Smooth muscle cell of the brain vasculature (primary cell): Measurements from ENCODE around the gene SLC50A1.

Source experiments
- DNase-seq: peaks from one replicate; pipeline ENCODE4 v3.0.0-alpha.2; 2012; ENCODE audit warnings: low read depth, low spot score

SLC50A1 gene

DNA sequence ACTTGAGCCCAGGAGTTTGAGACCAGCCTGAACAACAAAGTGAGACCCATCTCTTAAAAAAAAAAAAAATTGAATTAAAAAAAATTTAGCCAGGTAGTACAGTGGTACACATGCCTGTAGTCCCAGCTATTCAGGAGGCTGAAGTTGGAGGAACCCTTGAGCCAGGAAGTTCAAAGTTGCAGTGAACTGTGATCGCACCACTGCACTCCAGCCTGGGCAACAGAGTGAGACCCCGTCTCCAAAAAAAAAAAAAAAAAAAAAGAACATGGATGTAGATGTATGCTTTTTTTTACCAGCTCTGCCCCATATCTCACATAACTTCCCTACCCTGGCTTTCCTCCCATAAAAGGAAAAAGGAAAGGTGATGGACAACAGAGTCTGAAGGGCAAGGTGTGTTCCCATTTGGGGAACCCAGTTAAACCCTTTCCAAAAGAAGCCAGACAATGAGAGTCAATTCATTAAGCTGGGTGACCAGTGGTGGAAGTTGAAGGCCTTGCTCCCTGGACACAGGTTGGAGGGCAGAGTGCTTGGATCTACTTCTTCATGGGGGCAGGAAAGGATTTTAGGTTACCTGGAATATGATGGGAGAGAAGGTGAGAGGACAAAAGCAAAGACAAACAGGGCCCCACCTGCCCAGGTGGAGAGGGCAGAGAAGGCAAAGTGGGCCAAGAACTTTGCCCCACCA lies 34.6 kb downstream of the SLC50A1 start:
- no peak for DNase-seq

DNA sequence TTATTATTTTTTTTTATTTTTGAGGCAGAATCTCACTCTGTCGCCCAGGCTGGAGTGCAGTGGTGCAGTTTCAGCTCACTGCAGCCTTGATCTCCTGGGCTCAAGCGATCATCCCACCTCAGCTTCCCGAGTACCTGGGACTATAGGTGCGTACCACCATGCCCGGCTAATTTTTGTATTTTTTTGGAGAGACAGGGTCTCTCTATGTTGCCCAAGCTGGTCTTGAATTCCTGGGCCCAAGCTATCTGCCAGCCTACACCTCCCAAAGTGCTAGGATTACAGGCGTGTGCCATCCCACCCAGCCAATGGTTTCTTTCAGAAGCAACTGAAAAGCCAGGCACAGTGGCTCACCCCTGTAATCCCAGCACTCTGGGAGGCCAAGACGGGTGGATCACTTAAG lies 35.2 kb downstream of the SLC50A1 start:
- DNase-seq = no peak

DNA sequence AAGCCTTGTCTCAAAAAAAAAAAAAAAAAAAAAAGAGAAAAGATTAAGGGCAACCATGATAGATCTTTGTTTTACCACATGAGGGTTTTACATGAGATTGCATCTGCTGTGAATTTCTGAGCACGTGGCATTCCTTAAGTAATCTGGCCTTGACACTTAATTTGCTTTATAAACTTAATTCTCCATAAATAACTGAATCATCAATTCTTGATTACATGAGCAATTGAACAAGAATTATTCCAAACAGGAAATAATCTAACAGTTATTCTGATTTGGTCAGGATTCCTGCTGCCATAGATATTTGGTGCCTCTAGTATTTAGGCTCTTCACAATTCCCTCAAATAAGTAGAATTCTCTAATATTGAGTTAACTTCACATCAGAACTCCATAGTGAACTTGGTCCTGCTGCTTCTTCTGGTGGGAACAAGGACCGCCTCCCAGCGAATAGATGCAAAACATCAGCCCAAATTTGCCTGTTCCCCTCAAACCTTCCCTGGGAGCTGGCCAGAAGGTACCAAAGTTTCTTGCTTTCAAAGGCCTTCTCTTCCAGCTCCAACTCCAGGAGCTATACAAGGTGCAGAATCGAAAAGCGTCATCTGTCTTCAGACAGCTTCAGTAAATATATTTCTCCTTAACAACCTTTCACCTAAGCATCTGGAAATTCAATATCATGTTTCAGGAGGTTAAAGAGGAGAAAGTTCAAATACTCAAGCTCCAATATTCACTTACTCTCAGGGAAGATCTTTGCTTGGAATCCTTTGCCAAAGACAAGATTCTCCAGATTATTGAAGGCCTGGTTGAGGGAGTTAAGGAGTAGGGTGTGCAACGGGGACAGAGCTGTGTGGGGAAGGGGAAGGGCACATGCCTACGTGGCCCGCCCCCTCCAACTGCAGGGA lies 36.4 kb downstream of the SLC50A1 start:
- DNase-seq = no peak

DNA sequence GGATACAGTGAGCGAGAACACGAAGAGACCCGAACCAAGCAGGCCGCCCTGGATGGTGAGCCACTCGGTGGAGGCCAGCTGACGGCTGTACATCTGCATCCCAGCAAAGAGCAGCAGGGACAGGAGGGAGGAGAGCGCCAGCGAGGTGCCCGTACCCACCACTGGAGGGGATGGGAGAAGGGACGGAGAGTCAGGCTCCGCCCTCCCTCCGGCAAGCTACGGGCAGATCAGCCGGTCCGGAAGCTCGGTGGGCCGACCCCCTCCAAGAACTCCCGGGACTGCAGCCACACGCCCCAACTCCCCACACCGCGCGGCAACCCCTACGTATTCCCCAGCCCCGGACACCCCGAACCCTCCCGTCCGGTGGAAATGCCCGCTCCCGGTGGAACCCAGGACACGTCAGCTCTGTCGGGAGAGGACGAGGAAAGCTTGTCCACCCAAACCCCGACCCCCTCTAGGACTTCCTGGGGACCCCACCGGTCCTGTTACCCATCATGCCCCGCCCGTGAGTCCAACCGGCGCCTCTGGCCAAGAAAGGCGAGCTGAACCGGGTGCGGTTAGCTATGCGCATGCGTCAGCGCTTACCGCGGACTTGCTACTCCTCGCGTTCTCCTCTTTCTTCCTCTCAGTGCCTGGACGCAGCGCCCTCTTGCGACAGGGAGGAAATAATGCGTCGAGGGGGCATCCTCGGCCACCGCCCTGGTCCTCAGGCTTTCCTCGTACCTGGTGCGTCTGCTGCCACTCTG lies 37.3 kb downstream of the SLC50A1 start, which contains the start of gene KRTCAP2:
KRTCAP2 (minus strand) TSS at position 573 of the 746 bp plus-strand sequence; CDS start at position 493, 80 bp downstream.
- peak; percentile 85 for DNase-seq

DNA sequence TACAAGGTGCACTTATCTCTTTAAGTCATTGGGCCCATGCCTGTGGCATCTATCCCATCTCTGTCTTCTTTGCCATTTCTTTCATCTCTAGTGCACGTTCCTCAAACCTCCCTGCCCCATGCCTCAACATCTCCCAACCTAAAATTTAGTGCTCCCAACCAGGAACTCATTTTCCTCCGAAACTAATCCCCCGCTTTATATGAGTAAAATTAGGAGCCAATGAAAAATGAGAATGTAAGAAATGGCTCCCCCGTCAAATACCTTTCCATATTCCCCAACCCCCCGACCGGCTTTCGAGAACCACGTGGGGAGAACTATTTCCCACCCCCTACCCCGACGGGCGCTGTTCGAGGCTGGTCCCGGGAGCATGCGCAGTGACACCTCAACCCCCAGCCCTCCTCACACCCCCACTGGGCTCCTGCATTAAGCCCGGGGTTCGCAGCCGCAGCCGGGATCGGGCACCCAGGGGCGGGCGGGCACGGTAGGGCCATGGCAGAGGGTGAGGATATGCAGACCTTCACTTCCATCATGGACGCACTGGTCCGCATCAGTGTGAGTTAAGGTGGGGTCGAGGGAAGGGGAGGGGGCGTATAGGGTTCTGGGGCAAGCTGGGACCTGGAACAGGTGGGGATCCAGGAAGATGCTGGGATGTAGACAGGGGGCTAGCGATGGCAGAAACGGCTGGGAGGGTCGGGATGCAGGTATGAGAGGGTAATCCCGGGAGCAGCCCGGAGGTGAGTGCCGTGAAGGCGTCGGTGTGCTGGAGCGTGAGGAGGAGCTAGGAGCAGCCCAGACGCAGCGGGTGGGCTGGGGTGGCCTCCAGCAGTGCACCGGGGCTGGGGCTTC lies 38.0 kb downstream of the SLC50A1 start, which contains the start of gene TRIM46:
TRIM46 (plus strand) TSS at position 372 of the 846 bp plus-strand sequence; CDS start at position 490, 118 bp downstream.
- DNase-seq = no peak

DNA sequence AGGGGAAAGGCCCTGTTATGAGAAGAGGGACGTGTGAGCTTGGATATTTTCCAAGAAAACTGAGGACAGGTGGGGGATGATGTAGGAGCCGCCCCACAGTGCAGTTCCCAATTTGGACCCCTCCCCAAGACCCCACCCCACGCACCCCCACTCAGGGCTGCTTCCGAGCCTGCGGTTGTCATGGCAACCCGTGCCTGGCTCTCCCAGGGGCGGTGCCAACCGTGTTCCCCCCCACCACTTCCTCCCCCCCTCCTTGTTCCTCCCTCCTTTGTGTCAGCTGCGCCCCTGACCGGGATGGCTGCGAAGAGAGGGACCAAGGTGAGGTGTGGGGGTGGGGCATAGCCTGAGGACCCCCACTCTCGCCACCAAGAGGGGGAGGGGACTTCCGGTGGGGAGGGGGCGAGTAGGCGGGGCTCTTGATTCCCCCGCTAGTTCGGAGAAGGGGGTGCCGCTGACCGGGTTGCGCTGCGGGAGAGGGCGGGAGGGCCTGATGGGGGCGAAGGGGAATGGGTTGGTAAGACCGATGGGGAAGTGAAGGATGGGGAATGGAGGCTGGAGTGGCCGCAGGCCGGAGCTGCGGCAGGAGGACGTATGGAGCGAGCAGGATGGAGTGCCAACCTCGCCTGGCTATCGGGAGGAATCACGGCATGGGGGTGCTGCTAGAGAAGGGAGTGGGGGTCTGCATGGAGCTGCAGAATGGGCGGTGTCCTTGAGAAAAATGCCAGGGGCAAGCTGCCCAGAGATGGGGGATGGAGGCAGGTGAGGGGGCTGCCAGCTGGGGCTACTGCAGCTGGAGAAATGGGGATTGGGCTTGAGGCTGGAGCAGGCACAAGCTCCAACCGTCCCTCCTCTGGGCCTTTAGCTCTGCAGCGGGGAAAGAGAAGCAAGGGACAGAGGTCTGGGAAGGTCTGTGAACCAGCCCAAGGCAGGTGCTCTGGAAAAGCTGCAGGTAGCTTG lies 39.0 kb downstream of the SLC50A1 start:
- no peak for DNase-seq

DNA sequence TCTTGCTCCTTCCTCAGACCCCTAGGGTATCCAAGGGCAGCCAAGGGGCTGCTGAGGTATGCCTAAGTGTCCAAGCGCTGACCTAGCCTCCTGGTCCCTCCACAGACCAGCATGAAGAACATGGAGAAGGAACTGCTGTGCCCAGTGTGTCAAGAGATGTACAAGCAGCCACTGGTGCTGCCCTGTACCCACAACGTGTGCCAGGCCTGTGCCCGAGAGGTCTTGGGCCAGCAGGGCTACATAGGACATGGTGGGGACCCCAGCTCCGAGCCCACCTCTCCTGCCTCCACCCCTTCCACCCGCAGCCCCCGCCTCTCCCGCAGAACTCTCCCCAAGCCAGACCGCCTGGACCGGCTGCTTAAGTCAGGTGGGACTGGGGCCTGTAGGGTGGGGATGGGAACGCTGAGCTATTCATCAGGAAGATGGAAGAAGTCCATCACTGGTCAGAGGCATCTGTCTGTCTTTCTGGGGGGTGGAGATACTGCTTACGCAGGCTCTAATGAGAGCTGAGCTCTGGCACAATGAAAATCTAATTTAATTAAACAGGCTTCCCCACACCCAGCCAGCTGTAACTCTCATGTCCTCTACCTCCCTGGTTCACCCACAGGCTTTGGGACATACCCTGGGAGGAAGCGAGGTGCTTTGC lies 39.8 kb downstream of the SLC50A1 start:
- DNase-seq = no peak

DNA sequence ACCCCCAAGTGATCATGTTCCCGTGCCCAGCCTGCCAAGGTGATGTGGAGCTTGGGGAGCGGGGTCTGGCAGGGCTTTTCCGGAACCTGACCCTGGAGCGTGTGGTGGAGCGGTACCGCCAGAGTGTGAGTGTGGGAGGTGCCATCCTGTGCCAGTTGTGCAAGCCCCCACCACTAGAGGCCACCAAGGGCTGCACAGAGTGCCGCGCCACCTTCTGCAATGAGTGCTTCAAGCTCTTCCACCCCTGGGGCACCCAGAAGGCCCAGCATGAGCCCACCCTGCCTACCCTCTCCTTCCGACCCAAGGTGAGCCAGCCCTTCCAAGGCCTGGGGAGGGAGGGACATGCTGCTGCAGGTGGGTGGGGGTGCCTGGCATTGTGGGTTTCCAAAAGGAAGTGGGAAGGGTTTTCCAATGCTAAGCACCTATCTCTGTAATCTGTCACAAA lies 40.3 kb downstream of the SLC50A1 start:
- DNase-seq = no peak

DNA sequence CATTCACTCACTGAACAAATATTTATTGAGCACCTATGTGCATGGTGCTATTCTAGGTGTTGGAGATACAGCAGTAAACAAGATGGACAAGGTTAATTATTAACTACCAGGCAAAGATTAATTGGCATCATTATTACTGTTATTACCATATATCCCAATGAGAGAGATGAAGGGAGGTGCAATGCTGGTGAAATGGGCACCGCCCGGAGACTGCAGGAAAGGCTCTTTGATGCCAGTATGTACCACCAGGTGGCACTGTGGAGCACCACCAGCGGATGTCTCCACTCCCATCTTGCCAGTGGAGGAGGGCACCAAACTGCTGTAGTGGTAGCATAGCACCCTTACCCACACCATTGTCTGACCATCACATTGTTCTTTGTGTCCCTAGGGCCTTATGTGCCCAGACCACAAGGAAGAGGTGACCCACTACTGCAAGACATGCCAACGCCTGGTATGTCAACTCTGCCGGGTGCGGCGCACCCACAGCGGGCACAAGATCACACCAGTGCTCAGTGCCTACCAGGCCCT lies 41.0 kb downstream of the SLC50A1 start:
- DNase-seq = no peak

DNA sequence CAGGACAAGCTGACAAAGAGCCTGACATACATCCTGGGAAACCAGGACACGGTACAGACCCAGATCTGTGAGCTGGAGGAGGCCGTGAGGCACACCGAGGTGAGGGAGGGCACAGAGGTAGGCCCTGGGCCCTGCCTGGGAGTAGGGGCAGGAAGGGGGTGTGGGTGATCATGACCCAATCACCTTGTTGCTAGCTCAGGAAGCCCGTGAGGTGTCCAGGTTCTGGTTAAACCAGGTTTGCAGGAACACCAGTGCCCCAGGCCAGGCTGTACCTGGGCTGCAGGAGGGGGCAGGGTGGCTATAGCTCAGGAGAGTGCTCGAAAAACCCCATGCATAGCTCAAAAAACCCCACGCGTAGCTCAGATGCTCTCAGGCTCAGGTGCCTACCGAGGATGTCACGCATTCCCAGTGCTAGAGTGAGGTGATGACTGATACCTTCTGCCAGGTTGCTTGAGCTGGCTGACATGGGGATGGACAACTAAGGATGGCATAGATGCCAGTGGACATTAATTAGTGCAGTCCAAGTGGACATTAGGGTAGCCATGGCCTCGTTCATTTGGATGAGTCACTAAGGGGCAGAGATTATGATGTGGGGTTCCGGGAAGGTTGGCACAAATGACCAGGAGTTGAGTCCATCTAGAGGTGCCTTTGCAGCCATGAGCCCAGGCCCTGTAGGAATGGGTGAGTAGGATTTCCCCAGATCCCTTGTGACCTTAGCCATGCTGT lies 41.7 kb downstream of the SLC50A1 start:
- no peak for DNase-seq

DNA sequence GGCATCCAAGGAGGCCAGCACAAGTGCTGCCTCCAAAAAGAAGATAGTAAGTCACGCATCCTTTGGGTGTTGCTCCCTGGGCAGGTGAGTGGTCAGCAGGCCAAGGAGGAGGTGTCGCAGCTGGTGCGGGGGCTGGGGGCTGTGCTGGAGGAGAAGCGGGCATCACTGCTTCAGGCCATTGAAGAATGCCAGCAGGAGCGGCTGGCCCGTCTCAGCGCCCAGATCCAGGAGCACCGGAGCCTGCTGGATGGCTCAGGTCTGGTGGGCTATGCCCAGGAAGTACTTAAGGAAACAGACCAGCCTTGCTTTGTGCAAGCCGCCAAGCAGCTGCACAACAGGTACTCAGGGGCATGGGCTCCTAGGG lies 42.2 kb downstream of the SLC50A1 start:
- no peak for DNase-seq

DNA sequence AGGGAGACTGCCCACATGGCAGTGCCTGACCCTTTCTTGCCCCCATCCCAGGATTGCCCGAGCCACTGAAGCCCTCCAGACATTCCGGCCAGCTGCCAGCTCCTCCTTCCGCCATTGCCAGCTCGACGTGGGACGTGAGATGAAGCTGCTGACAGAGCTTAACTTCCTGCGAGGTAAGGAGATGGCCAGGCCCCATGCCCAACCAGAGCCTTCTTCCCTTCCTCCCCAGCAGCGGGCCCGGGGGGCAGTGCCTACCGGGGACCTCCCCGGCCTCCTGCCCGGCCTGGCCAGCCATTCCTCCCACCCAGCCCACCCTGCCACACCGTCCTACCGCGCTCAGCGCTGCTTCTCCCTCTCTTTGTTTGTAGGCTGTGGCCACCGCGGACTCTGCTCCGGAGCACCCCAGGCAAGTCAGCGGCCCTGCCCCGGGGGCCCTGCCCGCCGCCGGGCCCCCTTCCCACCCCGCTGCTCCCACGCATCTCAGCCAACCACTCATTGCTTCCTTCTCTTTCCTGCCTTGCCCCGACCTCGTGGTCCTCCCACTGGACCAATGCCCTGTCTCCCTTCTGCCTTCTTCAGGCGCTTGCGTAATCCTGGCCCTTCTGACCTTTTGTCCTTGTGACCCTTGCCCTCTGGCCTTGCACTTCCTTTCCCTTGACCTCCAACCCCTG lies 42.9 kb downstream of the SLC50A1 start:
- no peak for DNase-seq

DNA sequence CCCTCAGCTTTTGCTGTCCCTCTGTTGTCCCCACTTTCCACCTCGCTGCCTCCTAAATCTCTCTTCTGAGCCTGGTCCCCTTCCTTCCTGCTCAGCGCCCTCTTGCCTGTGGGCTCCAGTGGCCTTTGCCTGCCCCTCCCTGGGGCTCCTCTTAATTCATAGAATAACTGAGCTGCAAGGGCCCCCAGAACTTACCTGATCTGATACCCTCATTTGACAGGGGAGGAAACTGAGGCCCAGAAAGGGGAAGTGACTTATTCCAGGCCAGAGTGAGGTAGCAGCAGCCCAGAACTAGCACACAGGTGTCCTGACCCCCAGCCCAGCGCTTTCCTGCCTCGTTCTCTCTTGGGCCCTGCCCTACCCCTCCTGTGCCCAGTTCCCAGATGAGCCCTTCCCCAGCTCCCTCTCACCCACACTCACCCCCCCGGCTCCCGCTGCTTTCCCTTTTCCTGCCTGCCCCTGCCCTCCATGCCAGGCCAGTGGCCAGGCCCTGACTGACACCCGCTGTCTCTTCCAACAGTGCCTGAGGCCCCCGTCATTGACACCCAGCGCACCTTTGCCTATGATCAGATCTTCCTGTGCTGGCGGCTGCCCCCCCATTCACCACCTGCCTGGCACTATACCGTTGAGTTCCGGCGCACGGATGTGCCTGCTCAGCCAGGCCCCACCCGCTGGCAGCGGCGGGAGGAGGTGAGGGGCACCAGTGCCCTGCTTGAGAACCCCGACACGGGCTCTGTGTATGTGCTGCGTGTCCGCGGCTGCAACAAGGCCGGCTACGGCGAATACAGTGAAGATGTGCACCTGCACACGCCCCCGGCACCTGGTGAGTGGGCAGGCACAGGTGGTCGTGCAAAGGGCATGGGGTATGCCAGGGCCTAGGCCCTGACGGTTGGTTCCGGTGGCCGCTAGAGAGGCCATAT lies 43.7 kb downstream of the SLC50A1 start:
- DNase-seq = no peak

DNA sequence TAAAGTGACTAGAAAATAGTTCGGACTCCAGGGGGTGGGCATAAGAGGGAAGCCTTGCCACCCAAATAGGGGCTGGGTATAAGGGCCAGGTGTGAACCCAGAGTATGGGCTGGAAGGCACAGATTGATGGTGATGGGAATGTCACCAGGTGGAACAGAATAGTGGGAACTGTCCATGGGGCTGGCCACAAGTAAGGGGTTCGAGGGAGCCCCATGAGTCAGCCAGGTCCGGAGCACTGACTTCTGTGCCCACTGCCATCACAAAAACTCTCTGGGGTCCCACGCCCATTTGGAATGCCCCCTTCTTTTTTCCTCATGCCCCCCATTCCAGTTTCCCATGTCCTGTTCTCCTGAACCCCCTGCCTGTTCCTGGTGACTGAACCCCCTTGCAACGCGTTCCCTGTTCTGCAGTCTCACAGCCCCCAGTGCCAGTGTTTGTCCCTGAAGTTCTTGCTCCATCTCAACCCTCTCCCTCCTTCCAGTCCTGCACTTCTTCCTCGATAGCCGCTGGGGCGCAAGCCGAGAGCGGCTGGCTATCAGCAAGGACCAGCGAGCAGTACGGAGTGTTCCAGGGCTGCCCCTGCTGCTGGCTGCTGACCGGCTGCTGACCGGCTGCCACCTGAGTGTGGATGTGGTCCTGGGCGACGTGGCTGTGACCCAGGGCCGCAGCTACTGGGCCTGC lies 45.9 kb downstream of the SLC50A1 start:
- no peak for DNase-seq

DNA sequence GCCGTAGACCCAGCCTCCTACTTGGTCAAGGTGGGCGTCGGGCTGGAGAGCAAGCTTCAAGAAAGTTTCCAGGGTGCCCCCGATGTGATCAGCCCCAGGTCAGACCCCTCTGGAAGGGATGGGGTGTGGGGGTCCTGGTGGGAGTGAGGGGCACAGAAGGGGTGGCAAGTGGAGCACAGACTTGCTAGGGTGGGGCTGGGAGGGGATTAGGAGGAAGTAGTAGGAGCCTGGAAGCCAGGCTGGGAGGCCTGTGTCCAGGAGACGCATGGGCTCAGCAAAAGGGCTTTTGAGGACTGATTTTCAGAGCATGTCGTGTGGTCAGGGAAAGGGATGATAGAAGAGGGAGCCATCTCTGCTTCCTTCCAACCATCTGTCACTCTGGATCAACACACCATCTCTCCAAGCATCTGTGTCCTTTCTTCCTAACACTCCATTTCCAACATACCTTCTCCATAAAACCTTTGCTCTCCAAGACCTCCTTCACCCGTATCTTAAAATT lies 46.4 kb downstream of the SLC50A1 start:
- no peak for DNase-seq

DNA sequence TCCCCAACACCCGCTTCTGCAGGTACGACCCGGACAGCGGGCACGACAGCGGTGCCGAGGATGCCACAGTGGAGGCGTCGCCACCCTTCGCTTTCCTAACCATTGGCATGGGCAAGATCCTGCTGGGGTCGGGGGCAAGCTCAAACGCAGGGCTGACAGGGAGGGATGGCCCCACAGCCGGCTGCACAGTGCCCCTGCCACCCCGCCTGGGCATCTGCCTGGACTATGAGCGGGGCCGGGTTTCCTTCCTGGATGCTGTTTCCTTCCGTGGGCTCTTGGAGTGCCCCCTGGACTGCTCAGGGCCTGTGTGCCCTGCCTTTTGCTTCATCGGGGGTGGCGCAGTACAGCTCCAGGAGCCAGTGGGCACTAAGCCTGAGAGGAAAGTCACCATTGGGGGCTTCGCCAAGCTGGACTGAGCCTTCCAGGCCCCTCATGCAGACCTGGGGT lies 48.1 kb downstream of the SLC50A1 start:
- no peak for DNase-seq
